PC-3 (cell line): Measurements from ENCODE around the gene PCYOX1L.

ENCODE experiments used
- CTCF ChIP-seq: fragments of 300-600 bp; sonication (generic); conservative IDR thresholded peaks from 2 replicates; pipeline ENCODE4 v1.5.1; 2017; ENCODE audit warnings: antibody characterized with exemption, low read depth, mild to moderate bottlenecking, low read length
- EZH2 ChIP-seq: fragments of 300-600 bp; sonication (generic); IDR thresholded peaks from one replicate; pipeline ENCODE4 v1.6.1; 2017; ENCODE audit warnings: antibody characterized with exemption, mild to moderate bottlenecking, low read length; ENCODE audit not compliant: unreplicated experiment
- EZH2phosphoT487 ChIP-seq: fragments of 300-600 bp; sonication (generic); IDR thresholded peaks from 2 replicates; pipeline ENCODE4 v1.6.1; 2018; ENCODE audit warnings: mild to moderate bottlenecking, antibody characterized with exemption, low read length, borderline replicate concordance

- TF ChIP-seq CTCF (no peak), EZH2 (no peak), EZH2phosphoT487 (no peak)
Measured at GRCh38 chr5:149374303-149374702, 16.5 kb downstream of the PCYOX1L start.
